ENCODE data around the gene ELN. TPM values are rescaled to one million over a fixed set of nuclear protein-coding genes. Genes with fewer than 3 reads are reported as not detected.

The ELN gene
- total RNA-seq, 1 donor from 2014 or later, result not detected

DNA sequence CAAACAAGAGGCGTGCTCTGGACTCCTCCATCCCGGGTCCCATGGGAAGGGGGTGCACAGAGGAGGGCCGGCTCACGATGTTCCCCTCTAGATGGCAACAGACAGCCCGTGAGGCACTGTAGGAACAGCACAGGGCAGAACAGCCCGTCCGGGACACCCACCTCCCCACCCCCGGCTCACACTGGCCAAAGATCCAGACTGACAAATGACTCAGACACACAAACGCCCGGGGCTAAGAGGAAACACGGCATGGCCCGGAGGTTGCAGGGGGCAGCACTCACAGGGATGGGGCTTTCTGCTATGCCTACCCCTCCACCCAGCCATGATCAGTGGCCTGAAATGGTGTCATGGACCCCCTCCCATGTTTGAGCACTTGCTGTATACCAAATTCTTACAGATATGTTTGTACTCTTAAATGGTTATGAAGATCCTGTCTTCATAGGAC lies 4.9 kb upstream of the ELN start:
- intact Hi-C loops (cut with micrococcal nuclease), result no loop called here

- intact Hi-C loops (cut with micrococcal nuclease), result no loop called here
Observed at GRCh38 chr7:74023786-74024185, 4.2 kb upstream of the ELN start.

GRCh38 chr7:74025146-74025545 lies 2.8 kb upstream of the ELN start:
- intact Hi-C loops (cut with micrococcal nuclease), result no loop called here

GRCh38 chr7:74025730-74026129 lies 2.2 kb upstream of the ELN start:
- intact Hi-C loops (cut with micrococcal nuclease), result no loop called here

DNA sequence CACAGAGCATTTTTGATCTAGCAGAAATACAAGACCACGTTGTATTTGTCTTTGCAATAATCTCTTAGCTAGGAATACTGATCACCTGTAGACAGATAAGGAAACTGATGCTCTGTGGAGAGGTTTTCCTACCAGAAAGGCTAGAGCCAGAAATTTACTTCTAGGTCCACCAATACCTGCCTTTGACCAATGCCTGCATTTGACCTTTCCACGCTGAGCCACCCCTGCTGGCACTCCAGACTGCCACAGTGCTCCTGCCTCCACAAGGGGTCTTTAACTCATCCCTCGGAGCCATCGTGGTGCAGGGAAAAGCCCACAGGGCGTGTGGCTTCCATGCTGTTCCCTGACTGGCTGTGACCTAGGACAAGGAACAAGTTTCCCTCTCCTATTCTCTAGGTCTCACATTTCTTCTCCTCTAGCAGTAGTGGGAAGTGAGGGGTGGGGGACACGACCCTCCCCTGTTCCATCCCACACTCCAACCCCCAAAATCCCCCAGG lies 1.5 kb upstream of the ELN start:
- intact Hi-C loops (cut with micrococcal nuclease), result no loop called here

- intact Hi-C loops (cut with micrococcal nuclease), result no loop called here
Observed at GRCh38 chr7:74026903-74027682, 880 bp upstream of the ELN start.

GRCh38 chr7:74028321-74028838 lies 407 bp downstream of the ELN start:
- intact Hi-C loops (cut with micrococcal nuclease), result no loop called here

DNA sequence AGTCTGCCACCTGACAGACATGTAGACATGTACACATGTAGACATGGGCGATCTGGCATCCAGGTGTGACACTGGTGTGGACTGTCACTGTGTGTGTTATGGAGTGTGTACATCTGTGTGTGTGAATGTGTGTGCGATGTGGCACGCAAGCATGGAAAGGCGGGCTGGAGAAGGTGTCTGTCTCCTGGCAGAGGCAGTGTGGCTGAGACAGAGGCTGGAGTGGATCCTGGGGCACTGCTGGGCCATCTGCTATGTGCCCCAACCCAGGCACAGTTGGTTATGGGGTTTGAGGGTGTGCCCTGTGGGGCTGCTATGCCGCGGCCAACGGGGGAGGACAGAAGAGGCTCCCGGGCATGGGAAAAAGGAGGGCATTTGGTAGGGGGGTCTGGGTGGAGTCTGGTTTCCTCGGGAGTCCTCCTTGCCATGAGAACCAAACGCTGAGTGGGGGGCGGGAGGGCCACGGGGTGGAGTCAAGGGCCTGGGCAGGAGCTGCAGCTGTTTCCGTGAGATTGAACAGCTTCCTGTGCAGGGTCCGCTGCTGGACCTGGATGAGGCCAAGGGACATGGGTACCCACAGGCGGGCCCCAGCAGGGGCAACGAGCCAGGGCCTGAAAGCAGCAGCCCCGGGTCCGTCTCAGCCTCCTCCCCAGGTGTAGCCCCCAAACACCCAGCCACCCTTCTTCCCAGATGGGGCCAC lies 1.3 kb downstream of the ELN start:
- intact Hi-C loops (cut with micrococcal nuclease), result no loop called here

DNA sequence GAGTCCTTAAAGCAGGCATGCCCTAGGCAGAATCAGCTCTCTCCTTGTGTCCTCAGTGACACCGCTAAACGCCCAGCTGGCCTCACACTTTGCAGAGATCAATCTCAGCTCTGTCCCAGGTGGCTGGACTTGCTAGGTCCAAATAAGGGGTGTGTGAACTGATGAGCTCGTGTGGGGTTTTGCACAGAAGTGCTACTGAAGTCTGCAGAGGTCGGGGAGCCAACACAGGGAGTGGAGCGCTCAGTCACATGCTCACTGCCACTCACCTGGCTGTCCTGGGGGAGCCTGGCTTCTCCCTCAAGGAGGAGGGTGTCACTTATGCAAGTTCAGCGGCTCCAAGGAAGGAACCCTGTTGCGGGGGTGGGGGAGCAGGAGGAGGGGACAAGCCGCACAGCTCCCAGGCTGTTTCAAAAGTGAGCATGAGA lies 2.0 kb downstream of the ELN start:
- intact Hi-C loops (cut with micrococcal nuclease), result no loop called here

GRCh38 chr7:74030861-74031260 lies 2.9 kb downstream of the ELN start:
- intact Hi-C loops (cut with micrococcal nuclease), result no loop called here

GRCh38 chr7:74031403-74032190 lies 3.6 kb downstream of the ELN start:
- intact Hi-C loops (cut with micrococcal nuclease), result no loop called here

DNA sequence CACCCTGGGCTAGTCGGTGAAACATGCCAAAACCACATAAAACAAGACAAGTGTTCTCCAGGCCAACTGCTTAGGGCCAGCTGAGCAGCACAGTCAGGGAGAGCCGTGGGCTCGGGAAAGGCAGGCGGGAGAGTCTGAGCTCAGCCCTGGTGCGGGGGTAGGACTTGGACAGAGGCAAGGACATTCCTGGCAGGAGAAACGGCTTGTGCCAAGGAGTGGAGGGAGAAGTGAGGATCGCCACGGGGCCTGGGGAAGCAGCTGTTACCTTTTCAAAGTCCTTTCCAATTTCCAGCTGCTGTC lies 4.2 kb downstream of the ELN start:
- intact Hi-C loops (cut with micrococcal nuclease), result no loop called here

DNA sequence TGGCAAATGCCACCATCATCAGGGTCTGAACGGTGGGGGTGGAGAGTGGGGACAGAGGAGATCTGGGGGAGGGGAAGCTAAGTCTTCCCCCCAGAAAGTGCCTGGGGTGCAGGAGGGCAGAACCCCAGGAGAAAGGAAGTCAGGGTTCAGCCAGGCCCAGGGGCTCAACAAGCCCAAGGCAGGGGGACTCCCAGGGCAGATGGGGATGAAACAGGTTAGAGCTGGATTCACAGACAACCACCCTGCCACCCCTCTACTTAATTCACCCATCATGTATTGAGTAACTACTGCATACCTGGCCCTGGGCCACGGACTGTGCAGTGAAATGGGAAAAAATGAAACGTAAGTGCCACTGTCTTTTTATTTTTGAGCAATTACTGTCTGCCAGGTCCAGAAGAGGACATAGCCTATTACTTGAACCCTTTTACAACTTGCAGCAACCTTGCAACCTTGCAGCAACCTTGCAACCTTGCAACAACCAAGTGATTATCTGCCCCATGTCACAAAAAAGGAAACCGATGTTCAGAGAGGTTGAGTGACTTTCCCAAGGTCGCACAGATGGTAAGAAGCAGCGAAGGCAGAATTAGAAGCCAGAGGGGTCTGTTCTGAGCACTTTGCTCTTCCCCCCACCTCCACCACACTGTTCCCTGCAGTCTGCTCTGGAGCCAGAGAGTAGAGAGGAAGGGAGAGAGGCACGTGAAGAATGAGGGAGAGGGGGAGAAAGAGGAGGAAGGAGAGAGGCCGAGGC lies 4.8 kb downstream of the ELN start:
- intact Hi-C loops (cut with micrococcal nuclease), result no loop called here

DNA sequence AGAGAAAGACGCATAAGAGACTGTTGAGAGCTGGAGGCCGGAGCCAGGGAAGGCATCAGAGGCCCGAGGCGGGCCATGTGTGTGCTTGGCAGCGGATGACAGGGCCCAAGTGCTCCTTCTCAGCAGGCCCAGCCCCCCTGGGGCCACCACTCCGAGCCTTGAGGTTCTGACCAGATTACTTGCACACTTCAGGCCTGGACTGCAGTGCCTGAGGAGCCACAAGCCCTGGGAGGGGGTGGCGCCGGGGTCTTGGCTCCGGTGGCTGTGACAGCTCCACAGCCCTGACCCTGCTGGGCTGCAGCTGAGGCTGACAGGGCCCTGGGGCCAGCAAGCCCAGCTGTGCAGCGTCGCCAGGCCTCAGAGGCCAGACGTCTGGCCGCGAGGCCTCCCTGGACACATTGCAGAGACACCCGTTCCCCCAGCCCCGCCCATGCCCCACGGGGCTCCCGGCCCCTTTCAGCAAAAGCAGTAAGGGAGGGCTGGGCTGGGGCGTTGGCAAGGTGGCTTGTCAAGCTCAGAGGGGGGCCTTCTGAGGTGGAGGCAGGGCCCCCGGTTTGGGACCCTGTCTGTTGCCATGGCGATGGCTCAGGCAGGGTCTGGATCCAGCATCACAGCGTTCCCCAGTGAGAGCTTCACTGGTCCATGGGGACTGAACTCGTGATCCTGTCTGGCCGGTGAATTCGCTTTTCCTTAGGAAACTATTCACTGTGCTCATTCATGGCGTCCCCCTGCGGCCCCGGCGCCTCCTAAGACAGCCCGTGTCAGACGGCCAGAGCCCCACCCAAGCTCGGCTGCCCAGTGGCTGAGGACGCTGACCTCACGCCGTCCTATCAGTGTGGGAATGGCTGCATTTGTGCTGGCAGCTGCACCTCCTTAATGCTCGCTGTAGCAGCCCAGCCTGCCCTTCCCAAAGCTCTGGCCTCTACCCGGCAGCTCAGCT lies 5.7 kb downstream of the ELN start:
- intact Hi-C loops (cut with micrococcal nuclease), result no loop called here

- intact Hi-C loops (cut with micrococcal nuclease), result no loop called here
Observed at GRCh38 chr7:74037609-74038008, 9.6 kb downstream of the ELN start.

DNA sequence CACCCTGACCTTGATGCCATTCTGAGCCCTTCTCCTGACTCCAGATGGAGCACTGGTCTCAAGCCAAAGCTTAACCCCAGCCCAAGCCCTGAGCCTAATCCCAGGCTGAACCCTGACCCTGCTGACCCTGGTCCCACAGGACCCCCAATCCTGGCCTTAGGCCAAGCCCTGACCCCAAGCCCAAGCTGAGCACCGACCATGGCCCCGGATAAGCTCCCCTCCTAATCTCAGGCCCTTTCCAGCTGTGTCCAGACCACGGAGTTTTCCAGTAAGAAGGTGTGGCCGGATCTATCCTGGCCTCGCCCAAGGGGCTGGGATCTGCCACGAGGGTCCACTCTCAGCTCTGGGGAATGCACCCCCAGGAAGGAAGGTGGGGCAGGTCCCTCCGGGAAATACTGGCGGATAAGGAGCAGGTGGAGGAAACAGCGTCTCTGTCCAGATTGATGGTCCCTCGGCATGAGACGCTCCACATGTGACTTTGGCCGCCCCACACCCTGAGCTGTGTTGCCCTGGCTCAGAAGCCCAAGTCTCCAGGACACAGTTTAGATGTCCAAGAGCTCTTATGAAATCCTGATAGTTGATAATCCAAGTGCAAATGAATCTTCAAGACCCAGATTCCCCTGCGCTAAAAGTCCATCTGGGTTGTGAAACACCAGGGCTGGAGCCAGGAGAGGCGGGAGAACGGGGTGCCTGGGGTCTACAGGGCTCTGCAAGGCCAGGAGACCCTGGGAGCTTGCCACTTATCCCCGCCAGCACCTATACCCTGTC lies 10.4 kb downstream of the ELN start:
- intact Hi-C loops (cut with micrococcal nuclease), result no loop called here

DNA sequence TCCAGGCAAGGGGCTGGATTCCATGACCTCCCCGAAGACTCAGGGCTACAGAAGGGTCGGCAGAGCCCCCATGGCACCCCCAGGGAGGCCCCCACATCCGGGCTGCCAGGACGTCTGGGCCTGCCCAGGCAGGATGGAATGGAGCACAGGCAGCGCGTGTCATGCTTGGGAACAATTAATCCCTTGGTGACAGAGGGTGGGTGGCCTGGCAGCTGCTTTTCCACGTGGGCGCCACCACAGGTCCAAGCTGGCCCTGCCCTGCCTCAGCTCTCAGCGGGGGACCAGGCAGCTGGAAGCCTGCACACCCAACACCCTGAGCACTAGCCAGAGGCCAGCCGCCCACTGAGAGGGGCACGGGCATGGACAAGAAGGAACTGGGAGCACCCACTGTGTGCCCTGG lies 11.4 kb downstream of the ELN start:
- intact Hi-C loops (cut with micrococcal nuclease), result no loop called here

DNA sequence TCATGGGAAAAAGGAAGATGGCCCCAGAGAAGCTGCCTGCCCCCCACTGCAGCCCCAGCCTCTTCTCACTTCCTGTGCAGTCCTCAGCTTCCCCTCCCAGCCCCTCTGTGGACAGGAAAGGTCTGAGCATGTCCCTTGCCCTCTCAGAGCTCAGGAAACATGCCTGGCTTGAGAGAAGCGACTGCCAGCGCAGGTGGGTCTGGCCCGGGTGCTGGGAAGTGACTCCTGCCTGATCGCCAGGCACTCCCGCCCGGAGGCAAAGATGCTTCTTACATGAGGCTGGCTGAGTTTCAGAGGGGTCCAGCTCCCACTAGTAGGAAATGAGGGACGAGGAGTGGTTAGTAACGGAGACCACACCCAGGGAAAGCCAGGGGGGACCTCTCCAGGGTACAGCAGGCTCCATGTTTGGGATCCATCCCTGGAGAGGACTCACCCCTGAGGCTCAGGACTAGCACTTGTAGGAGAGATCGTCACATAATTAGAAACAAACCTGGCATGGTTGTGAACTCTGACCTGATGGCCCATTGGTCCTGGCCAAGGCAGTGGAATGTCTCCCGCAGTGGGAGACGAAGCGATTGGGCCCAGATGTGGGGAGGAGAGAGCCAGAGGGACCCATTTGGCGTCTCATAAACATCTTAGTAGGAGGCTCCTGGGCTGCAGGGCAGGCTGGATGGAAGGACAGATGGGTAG lies 12.3 kb downstream of the ELN start:
- intact Hi-C loops (cut with micrococcal nuclease), result no loop called here
